Neural progenitor cell (in vitro differentiated cells): ENCODE measurements around the gene CCDC51. TPM values are rescaled to one million over a fixed set of nuclear protein-coding genes. Genes with fewer than 3 reads are reported as not detected.
A peak's percentile ranks its signal among the peaks of the same experiment; 100 is the strongest.

ENCODE experiments used
- DNase-seq: peaks from one replicate; pipeline ENCODE4 v3.0.0-alpha.2; 2016; ENCODE audit warnings: low spot score
- H2AFZ ChIP-seq: fragments of 200-600 bp; sonication (generic); replicated peaks from 2 replicates; pipeline ENCODE4 v1.6.1; 2016; ENCODE audit warnings: antibody characterized with exemption
- H3F3A ChIP-seq: fragments of 200-600 bp; sonication (generic); 2 replicates; pipeline ENCODE4 v1.6.1; 2016; ENCODE audit warnings: antibody characterized with exemption, low read depth
- H3K27ac ChIP-seq: fragments of 200-600 bp; sonication (generic); 2 replicates; pipeline ENCODE4 v1.5.1; 2016; ENCODE audit warnings: mild to moderate bottlenecking
- H3K27me3 ChIP-seq: fragments of 200-600 bp; sonication (generic); 2 replicates; pipeline ENCODE4 v1.6.1; 2016; ENCODE audit warnings: mild to moderate bottlenecking, moderate library complexity
- H3K36me3 ChIP-seq: fragments of 200-600 bp; sonication (generic); 2 replicates; pipeline ENCODE4 v1.5.1; 2016
- H3K4me1 ChIP-seq: fragments of 200-600 bp; sonication (generic); 2 replicates; pipeline ENCODE4 v1.6.1; 2016; ENCODE audit warnings: mixed run types
- H3K4me2 ChIP-seq: fragments of 200-600 bp; sonication (generic); 2 replicates; pipeline ENCODE4 v1.6.1; 2016
- H3K4me3 ChIP-seq: fragments of 200-600 bp; sonication (generic); 2 replicates; pipeline ENCODE4 v1.5.1; 2016
- H3K79me2 ChIP-seq: fragments of 200-600 bp; sonication (generic); 2 replicates; pipeline ENCODE4 v1.6.1; 2016; ENCODE audit warnings: low read depth
- H3K9ac ChIP-seq: fragments of 200-600 bp; sonication (generic); 2 replicates; pipeline ENCODE4 v1.6.1; 2016
- H3K9me3 ChIP-seq: fragments of 200-600 bp; sonication (generic); 2 replicates; pipeline ENCODE4 v1.5.1; 2016; ENCODE audit warnings: low read depth
- H4K20me1 ChIP-seq: fragments of 200-600 bp; sonication (generic); 2 replicates; pipeline ENCODE4 v1.6.1; 2016; ENCODE audit warnings: low read depth
- H3K27ac Mint-ChIP-seq: 3 replicates; pipeline ENCODE4 v1.8.0; 2021; ENCODE audit warnings: mixed read lengths
- H3K27me3 Mint-ChIP-seq: 2 replicates; pipeline ENCODE4 v1.8.0; 2022; ENCODE audit warnings: low read depth, mild to moderate bottlenecking, inconsistent platforms, moderate library complexity, mixed read lengths; ENCODE audit not compliant: insufficient read depth
- H3K36me3 Mint-ChIP-seq: 3 replicates; pipeline ENCODE4 v1.8.0; 2021; ENCODE audit warnings: mixed read lengths
- H3K4me1 Mint-ChIP-seq: 3 replicates; pipeline ENCODE4 v1.8.0; 2021; ENCODE audit warnings: mixed read lengths
- H3K4me3 Mint-ChIP-seq: 3 replicates; pipeline ENCODE4 v1.8.0; 2021; ENCODE audit warnings: mild to moderate bottlenecking, moderate library complexity, mixed read lengths
- H3K9me3 Mint-ChIP-seq: 3 replicates; pipeline ENCODE4 v1.8.0; 2020; ENCODE audit warnings: mixed read lengths
- CTCF ChIP-seq: fragments of 200-600 bp; sonication (generic); IDR thresholded peaks from 2 replicates; pipeline ENCODE4 v1.5.1; 2017; ENCODE audit warnings: antibody characterized with exemption, mild to moderate bottlenecking
- EZH2 ChIP-seq: fragments of 200-600 bp; sonication (generic); IDR thresholded peaks from 2 replicates; pipeline ENCODE4 v1.6.1; 2017; ENCODE audit warnings: antibody characterized with exemption, mild to moderate bottlenecking, moderate library complexity
- EZH2phosphoT487 ChIP-seq: fragments of 200-600 bp; sonication (generic); IDR thresholded peaks from 2 replicates; pipeline ENCODE4 v1.6.1; 2017; ENCODE audit warnings: antibody characterized with exemption
- total RNA-seq: library from RNA; depleted of rRNA; stranded (reverse); fragments of >200 nt; gene quantifications from 2 replicates; pipeline ENCODE4 v1.2.3, GENCODE V29; 2015; ENCODE audit warnings: low replicate concordance

Gene CCDC51
- total RNA-seq, 1 donor from 2014 or later = 13.9 TPM

DNA sequence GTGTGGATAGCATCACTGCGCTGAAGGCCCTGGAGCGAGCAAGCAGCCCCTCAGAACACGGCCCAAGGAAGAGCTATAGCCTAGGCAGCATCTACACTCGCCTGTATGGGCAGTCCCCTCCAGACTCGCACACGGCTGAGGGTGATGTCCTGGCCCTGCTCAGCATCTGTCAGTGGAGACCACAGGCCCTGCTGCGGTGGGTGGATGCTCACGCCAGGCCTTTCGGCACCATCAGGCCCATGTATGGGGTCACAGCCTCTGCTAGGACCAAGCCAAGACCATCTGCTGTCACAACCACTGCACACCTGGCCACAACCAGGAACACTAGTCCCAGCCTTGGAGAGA is 27.2 kb upstream of the CCDC51 start:
- Histone ChIP-seq H3K79me2 (peaks cover 22% of the 10 kb centered on the region), H3K9ac (no peak overlapping the region), H3K27me3 (no peaks in the 10 kb centered on the region), H3K36me3 (no peaks in the 10 kb centered on the region), H3K4me2 (no peak overlapping the region), H4K20me1 (no peaks in the 10 kb centered on the region), H3K9me3 (no peaks in the 10 kb centered on the region), H3K4me3 (no peak overlapping the region), H3K27ac (peak overlapping the region; percentile 88), H3F3A (peaks cover 25% of the 10 kb centered on the region), H3K4me1 (peaks cover 16% of the 10 kb centered on the region), H2AFZ (no peak overlapping the region)
- Mint-ChIP-seq H3K27me3 (peaks cover 7% of the 10 kb centered on the region), H3K36me3 (peaks cover 16% of the 10 kb centered on the region), H3K4me1 (peaks cover 35% of the 10 kb centered on the region), H3K4me3 (peak overlapping the region; percentile 53), H3K27ac (peak overlapping the region; percentile 94), H3K9me3 (no peaks in the 10 kb centered on the region)
- TF ChIP-seq EZH2 = no peak
- TF ChIP-seq CTCF = no peak
- no peak for TF ChIP-seq EZH2phosphoT487
- no peak for DNase-seq

DNA sequence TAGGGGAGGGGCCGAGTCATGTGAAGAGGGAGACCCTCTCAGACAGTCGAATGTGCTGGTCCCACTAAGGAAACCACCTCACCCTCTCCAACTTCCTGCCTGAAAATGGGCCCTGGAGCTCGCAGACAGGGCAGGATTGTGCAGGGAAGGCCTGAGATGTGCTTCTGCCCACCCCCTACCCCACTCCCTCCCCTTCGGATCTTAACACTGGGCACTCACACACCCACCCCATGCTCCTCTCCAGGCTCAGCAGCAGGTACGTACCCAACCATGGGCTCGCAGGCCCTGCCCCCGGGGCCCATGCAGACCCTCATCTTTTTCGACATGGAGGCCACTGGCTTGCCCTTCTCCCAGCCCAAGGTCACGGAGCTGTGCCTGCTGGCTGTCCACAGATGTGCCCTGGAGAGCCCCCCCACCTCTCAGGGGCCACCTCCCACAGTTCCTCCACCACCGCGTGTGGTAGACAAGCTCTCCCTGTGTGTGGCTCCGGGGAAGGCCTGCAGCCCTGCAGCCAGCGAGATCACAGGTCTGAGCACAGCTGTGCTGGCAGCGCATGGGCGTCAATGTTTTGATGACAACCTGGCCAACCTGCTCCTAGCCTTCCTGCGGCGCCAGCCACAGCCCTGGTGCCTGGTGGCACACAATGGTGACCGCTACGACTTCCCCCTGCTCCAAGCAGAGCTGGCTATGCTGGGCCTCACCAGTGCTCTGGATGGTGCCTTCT is 26.6 kb upstream of the CCDC51 start:
- no peaks in the 10 kb centered on the region for H4K20me1 ChIP-seq
- Mint-ChIP-seq H3K4me1 (peaks cover 35% of the 10 kb centered on the region), H3K27me3 (peaks cover 7% of the 10 kb centered on the region), H3K9me3 (no peaks in the 10 kb centered on the region), H3K4me3 (peak overlapping the region; percentile 53), H3K36me3 (peaks cover 16% of the 10 kb centered on the region), H3K27ac (peak overlapping the region; percentile 94)
- peaks cover 16% of the 10 kb centered on the region for H3K79me2 ChIP-seq
- no peak overlapping the region for H2AFZ ChIP-seq
- peak overlapping the region; percentile 88 for H3K27ac ChIP-seq
- H3K36me3 ChIP-seq = no peaks in the 10 kb centered on the region
- no peaks in the 10 kb centered on the region for H3K9me3 ChIP-seq
- H3K4me1 ChIP-seq = peaks cover 13% of the 10 kb centered on the region
- DNase-seq = no peak
- peak overlapping the region; percentile 9 for H3K4me2 ChIP-seq
- H3F3A ChIP-seq = peaks cover 25% of the 10 kb centered on the region
- H3K27me3 ChIP-seq = no peaks in the 10 kb centered on the region
- TF ChIP-seq EZH2 (no peak), CTCF (no peak), EZH2phosphoT487 (no peak)
- H3K4me3 ChIP-seq = no peak overlapping the region
- no peak overlapping the region for H3K9ac ChIP-seq

GRCh38 chr3:48465531-48466378 is 25.8 kb upstream of the CCDC51 start:
- DNase-seq = peak; percentile 99
- peak overlapping the region; percentile 9 for H3K4me2 ChIP-seq
- H3K27ac ChIP-seq = peak overlapping the region; percentile 88
- H3F3A ChIP-seq = peaks cover 25% of the 10 kb centered on the region
- TF ChIP-seq EZH2phosphoT487 (no peak), CTCF (peak; percentile 77)
- H3K9ac ChIP-seq = no peak overlapping the region
- no peak overlapping the region for H3K4me3 ChIP-seq
- H3K9me3 ChIP-seq = no peaks in the 10 kb centered on the region
- no peak overlapping the region for H2AFZ ChIP-seq
- Mint-ChIP-seq H3K4me1 (peaks cover 35% of the 10 kb centered on the region), H3K27ac (peak overlapping the region; percentile 96), H3K27me3 (peaks cover 7% of the 10 kb centered on the region), H3K36me3 (peaks cover 16% of the 10 kb centered on the region), H3K9me3 (no peaks in the 10 kb centered on the region), H3K4me3 (peak overlapping the region; percentile 72)
- no peaks in the 10 kb centered on the region for H3K36me3 ChIP-seq
- H3K79me2 ChIP-seq = peaks cover 8% of the 10 kb centered on the region
- peaks cover 13% of the 10 kb centered on the region for H3K4me1 ChIP-seq
- H3K27me3 ChIP-seq = no peaks in the 10 kb centered on the region
- H4K20me1 ChIP-seq = no peaks in the 10 kb centered on the region
